ENCODE results near the gene NABP2.

DNA sequence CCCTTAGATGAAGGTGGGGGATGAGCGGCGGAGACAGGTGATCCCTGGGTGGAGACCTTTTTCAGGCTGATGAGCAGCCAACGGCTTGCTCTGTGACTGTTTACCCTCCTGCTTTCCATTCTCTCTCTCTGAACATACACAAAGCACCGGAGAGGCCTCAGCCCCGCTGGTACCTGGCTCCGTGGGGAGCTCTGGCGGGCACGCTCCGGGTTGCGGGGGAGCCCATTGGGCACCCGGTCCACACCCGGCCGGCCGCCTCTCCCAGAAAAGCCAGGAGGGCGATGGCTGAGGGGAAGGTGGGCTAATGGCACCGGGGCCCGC lies 35.4 kb upstream of the NABP2 start:
- no peak for TF ChIP-seq ZFP30 (CRISPR knock-in tag; IDR thresholded peaks at IDR 0.05)
- TF ChIP-seq ZFP3 (CRISPR knock-in tag; IDR thresholded peaks at IDR 0.05): no peak
- no peak for TF ChIP-seq PPARA (CRISPR knock-in tag; IDR thresholded peaks at IDR 0.05; ENCODE audit: borderline replicate concordance)
- no peak for TF ChIP-seq RARB (CRISPR knock-in tag; IDR thresholded peaks at IDR 0.05)
- no peak for TF ChIP-seq TCF4 (CRISPR knock-in tag; IDR thresholded peaks at IDR 0.05; ENCODE audit: borderline replicate concordance)
- no peak for TF ChIP-seq GLIS3 (CRISPR knock-in tag; IDR thresholded peaks at IDR 0.05)
- no peak for TF ChIP-seq SNAI2 (CRISPR knock-in tag; IDR thresholded peaks at IDR 0.05)
- TF ChIP-seq, protein P1, sequence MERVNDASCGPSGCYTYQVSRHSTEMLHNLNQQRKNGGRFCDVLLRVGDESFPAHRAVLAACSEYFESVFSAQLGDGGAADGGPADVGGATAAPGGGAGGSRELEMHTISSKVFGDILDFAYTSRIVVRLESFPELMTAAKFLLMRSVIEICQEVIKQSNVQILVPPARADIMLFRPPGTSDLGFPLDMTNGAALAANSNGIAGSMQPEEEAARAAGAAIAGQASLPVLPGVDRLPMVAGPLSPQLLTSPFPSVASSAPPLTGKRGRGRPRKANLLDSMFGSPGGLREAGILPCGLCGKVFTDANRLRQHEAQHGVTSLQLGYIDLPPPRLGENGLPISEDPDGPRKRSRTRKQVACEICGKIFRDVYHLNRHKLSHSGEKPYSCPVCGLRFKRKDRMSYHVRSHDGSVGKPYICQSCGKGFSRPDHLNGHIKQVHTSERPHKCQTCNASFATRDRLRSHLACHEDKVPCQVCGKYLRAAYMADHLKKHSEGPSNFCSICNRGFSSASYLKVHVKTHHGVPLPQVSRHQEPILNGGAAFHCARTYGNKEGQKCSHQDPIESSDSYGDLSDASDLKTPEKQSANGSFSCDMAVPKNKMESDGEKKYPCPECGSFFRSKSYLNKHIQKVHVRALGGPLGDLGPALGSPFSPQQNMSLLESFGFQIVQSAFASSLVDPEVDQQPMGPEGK (CRISPR knock-in tag; IDR thresholded peaks at IDR 0.05; ENCODE audit: borderline replicate concordance): no peak
- no peak for TF ChIP-seq CSDC2 (CRISPR knock-in tag; IDR thresholded peaks at IDR 0.05)
- no peak for TF ChIP-seq BACH2 (CRISPR knock-in tag; IDR thresholded peaks at IDR 0.05; ENCODE audit: borderline replicate concordance)
- no peak for TF ChIP-seq ESRRG (CRISPR knock-in tag; IDR thresholded peaks at IDR 0.05)
- TF ChIP-seq POU6F1 (CRISPR knock-in tag; IDR thresholded peaks at IDR 0.05; ENCODE audit: borderline replicate concordance, low read depth): no peak
